ENCODE measurements around the gene SLC39A11.
"Not testable (repeated sequence)": the region's sequence is repeated elsewhere in the genome, so short reads cannot be mapped to it uniquely, and the experiment has no call there.

Gene SLC39A11, protein sequence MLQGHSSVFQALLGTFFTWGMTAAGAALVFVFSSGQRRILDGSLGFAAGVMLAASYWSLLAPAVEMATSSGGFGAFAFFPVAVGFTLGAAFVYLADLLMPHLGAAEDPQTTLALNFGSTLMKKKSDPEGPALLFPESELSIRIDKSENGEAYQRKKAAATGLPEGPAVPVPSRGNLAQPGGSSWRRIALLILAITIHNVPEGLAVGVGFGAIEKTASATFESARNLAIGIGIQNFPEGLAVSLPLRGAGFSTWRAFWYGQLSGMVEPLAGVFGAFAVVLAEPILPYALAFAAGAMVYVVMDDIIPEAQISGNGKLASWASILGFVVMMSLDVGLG

DNA sequence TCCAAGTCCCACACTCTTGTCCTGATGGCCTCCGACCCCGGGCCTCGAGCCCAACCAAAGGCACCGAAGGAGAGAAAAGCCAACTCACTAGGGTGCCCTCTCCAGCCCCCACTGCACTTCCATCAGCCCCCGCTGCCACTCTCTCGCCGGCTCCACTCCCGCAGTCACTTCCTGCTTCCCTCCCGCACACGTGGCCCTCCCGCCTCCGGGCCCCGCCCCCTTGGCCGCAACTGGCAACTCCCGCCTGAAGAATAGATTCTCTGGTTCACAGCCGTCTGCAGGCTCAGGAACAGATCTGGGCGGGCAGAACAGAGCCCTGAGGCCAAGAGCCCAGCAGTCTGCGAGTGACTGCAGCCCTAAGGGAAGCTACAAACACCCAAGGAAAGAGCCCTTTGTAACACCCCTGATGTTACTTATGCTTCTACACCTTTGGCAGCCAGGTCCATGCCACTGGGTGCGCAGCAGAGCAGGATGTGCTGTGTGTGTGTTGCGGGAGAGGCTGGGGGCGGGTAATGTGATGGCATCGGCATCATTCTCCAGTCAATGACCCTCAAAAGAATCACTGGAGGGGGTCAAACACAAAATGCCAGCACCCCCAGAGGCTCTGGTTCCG lies at the start of gene SLC39A11:
TSS of gene SLC39A11 (minus strand) at position 166 of the 613 bp plus-strand sequence. CDS start 3,924 bp downstream, outside the sequence.
- peak; percentile 92 for DNase-seq (ENCODE audit: low spot score)

DNA sequence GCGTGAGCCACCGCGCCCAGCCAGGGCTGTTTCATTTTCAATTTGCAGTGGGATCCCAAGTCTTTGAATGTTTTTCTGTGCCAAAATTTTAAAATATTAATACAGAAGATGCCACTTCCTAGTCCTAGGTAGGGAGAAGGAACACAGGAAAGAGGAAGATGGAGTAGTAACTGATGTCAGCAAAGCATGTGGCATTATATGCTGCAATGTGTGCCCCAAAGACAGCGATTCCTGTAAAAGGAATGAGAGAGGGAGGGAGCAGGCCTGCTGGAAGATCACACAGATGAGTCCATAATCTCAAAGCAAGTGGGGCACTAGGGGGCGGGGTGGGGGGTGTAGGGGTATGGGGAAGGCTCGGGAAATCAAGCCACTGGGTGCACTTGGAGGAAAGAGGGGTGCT lies 48.9 kb upstream of the SLC39A11 start:
- DNase-seq (ENCODE audit: low spot score), result no peak

DNA sequence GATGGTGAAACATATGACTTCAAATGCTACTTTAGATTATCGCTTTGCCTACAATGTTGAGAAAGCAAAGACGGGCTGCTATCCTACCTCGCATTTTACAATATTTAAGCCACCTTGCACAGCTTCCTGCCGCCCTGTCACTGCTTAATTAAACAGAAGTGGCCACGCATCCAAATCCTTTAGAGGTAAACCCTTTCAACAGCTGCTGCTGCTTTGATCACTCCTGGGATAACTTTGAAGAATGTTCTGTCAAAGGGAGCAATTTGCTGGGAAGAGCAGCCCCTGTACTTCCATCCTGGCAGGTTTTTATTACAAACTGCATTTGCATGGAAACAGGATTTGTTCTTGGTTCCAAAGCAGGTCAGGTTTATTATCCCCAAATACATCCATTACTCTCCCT lies 48.1 kb upstream of the SLC39A11 start:
- DNase-seq (ENCODE audit: low spot score), result no peak

DNA sequence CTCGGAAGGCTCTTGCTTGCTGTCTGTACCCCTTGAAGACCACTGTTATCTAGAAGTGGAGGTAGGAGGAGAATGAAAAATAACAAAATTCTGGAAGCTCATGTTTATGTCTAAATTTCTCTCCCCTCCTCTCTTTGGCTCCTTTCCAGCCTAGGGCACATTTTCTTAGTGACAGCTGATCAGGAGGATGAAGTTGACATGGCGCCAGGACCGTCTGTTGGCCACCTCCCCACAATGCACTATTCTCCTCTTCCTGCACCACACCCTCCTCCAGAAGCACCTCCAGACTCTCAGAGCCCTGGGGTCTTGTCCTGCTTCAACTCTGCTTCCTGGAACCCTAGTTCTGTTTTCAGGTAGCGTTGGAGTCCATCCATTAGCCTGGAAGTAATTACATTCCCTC lies 46.8 kb upstream of the SLC39A11 start:
- no peak for DNase-seq (ENCODE audit: low spot score)

DNA sequence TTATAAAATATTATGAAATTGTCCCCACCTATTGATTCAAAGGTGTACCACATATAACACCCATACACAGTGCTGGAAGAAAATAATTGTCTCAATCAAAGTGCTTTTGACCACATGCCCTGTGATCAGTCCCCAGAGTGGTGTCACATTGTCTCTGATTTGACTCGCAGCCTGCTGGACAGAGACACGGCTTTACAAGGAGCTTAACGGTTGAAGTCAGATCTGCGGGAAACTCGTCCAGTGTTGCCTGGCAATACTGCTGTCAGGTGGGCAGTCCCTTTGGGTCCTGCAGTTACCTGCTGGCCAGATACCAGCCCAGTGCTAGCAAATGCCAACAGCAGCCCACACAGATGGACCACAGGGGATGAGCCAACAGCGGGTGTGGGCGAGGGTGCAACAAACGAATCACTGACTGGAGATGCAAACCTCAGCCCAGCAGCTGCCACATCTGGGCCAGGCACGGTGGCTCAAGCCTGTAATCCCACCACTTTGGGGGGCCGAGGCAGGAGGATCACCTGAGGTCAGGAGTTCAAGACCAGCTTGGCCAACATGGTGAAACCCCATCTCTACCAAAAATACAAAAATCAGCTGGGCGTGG lies 46.2 kb upstream of the SLC39A11 start:
- no peak for DNase-seq (ENCODE audit: low spot score)

DNA sequence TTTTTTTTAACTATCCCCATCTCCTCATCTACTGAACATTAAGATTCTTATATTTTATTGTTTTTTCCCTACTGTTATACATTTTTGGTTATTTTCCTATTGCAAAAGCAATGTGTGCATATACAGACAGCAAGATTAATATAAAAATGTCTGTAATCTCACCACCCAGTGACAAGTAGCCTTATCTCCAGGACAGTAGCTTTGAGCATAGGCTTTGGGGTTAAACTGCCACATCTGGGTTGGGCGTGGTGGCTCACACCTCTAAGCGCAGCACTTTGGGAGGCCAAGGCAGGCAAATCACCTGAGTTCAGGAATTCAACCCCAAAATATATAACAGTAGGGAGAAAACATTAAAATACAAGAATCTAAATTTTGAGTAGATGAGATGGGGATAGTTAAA lies 44.9 kb upstream of the SLC39A11 start:
- DNase-seq (ENCODE audit: low spot score), result no peak

DNA sequence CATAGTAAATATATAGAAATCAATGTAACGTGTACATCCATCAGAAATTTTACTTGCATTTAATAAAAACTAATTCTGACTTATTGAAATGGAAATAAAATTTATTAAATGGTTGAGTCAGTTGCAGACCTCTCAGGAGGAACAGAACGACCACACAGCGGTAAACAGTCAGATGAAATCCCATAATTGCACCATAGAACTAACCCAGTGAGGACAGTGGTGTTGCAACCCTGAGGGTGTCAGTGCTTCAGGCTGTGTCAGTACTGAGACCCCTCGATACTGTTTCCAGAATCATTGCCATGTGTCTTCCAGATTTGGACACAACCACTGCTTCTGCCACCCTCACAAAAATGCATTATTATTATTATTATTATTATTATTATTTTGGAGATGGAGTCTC lies 43.3 kb upstream of the SLC39A11 start:
- no peak for DNase-seq (ENCODE audit: low spot score)

DNA sequence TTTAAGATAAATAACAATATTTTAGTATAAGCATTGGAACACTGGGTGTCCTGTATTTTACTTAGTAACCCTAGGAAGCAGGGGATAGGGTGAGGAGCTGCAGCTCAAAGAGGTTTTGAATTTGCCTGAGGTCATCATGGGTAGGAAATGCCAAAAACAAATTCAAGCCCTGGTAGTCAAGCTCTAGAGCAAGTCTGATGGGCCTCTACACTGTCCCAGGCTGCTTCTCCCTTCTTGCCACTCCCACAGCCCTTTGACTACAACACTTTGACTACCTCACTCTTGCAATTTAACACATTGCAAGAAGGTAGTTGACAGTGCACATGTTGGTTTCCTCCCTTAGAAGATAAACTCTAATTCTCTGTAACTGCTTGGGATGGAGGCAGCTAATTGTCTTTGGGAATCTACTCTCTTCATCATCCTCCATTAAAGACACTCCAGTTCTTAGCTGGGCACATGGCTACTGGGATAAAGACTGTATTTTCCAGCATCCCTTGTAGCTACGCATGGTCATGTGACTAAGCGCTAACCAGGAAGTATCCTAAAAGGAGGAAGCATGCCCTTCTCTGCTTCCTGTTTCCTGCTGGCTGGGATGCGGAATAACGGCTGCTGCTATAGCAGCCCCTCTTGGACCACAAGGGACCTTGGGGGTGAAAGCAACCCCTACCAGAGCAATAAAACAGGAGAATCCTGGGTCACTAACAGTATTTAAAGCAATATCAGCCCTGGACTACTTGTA lies 41.6 kb upstream of the SLC39A11 start:
- no peak for DNase-seq (ENCODE audit: low spot score)

DNA sequence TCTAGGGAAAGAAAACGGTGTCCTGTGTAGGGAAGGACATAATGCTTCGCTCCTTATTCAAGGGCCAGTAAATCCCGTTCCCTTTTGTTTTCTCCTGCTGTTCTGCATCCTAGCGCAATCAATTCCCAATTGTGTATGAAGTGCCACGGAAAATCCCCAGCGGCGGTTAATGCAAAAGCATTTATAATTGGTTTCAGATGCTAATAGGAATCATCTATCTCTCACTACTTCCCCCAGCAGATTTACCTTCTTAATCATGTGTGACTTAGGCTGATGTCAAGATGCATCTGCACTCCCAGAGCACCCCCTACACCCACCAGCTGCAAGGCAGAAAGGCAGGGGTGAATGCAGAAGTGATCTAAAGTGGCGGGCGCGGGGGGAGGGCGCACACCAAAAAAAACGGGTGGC lies 39.6 kb upstream of the SLC39A11 start:
- DNase-seq (ENCODE audit: low spot score), result no peak

DNA sequence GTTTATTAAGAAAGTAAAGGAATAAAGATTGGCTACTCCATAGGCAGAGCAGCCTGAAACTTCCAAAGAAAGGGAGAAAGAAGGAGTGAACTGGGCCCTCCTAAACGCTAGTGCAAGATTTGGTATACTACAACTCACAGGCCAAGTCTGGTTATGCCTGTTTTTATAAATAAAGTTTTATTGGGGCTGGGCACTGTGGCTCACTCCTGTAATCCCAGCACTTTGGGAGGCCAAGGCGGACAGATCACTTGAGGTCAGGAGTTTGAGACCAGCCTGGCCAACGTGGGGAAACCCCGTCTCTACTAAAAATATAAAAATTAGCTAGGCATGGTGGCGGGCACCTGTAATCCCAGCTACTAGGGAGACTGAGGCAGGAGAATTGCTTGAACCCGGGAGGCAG lies 39.0 kb upstream of the SLC39A11 start:
- not testable (repeated sequence) for DNase-seq (ENCODE audit: low spot score)

DNA sequence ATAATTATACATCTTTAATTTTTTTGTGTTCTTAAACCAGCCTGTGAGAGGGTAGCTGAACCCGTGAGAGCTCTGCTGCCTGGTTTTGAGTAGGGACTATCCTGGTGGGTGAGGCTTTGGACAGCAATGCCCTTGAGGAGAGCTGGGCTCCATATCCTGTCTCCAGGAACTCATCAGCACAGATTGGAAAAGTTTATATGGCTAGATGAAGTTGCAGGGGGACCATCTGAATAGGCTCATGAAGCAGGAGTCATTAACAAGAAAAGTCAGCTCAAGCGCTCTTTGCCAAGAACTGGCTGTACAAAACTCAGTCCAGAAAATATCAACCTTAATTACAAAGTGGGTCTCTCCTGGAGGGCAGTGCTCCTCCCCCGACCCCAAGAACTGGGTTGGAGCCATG lies 38.5 kb upstream of the SLC39A11 start:
- DNase-seq (ENCODE audit: low spot score), result no peak

DNA sequence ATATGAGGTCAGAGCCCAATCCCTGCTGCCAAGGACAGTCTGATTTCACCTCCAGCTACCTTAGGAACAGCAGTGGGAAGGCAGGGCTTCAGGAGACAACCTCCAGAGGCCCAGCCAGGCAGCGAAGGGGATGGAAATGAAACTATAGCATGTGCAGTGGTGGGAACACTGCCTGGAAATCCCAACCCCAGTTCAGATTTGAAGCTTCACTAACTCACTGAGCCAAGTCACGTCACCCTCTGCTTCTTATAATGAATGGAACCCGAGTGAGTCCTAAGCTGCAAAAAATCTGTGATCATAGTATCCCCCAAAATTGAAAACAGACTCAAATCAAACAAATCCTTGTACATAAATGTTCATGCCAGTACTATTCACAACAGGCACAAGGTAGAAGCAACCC lies 36.0 kb upstream of the SLC39A11 start:
- DNase-seq (ENCODE audit: low spot score), result no peak

DNA sequence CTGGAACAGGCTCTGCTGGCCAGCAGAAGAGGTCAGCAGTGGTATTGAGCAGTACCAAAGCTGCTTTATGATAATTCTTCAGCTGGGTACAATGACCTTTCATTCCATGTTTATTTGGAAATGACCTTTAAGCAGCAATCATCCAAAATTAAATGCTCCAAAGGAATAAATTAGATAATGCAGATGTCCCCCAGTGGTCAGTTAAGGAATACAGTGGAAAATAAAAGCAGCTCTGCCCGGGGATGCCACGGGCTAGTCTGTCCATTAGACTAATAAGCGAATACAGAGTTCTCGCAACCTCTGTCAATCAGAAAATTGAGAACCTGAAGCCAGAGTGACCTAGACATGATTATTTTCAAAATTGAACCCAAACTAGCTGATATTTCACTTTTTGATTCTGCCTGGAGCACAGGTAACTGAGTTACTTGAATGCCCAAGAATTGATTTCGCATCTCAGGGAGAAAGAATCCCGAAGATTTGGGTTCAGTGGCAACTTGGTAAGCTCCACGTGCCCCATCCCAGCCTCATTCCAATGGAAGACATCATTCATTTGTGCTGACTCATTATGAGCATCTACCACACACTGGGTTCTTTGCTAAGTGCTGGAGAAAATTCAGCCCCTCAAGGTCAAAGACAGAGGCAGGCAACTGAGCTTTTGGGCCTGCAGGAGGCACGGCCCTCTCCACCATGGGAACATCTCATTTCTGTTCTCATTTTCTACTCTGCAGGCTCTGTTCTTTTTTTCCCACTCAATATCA lies 34.4 kb upstream of the SLC39A11 start:
- no peak for DNase-seq (ENCODE audit: low spot score)

DNA sequence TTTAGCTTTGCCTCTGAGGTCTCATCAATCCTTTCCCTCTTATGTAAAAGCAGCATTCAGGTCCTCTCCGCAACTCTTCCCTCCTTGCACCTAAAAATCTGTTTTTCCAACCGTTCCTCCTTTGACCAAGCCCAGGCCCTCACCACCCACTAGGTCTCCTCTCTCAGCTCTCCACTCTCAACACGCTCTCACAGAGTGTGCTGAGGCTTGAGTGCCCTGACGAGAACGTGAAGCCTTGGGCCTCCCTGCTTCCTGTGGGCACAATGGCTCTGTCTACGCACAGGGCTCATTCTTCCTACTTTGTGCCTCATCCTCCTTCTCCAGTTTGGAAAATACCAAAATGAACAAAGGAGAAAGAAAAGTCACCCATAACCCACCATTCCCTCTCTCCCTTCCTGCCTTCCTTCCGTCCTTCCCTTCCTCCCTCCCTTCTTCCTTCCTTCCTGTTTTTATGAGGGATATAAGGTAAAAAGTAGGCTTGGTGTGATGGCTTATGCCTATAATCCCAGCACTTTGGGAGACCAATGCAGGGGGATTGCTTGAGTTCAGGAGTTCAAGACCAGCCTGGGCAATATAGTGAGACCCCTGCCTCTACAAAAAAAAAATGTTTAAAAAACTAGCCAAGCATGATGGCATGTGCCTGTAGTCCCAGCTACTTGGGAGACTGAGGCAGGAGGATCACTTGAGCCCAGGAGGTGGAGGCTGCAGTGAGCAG lies 31.3 kb upstream of the SLC39A11 start:
- no peak for DNase-seq (ENCODE audit: low spot score)

DNA sequence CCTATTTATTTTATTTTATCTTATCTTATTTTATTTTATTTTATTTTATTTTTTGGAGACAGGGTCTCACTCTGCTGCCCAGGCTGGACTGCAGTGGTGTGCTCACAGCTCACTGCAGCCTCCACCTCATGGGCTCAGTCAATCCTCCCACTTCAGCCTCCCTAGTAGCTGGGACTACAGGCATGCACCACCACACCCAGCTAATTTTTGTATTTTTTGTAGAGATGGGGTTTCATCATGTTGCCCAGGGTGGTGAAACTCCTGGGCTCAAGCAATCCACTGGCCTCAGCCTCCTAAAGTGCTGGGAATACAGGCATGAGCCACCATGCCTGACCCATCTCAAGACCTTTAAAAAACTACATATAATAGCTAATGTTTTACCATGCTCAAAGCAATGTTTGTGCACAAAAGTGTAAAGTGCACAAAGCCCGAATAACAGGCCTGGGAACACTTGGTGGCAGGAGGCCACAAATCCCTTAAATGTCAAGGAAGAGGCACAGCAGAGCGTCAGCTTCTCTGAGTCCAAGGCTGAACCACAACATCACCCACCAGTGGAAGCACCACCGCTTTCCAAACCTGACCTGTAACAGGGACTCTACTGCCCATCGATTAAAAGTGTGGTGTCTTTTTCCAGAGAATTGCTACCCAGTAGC lies 30.6 kb upstream of the SLC39A11 start:
- no peak for DNase-seq (ENCODE audit: low spot score)

DNA sequence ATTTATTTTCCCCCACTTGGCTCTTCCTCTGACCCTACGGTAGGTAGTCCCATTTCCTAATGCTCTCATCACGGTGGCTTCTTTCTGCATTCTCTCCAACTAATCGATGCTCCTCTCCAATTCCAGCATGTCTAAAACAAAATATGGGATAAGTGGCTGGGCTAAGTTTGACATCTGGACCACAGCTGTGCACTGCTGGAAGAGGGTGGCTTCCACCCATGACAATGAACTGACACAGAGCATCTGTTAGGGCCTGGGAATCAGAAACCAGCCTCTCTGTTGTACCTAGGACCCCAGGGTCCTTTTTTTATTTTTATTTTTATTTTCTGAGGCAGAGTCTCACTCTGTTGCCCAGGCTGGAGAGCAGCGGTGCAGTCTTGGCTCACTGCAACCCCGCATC lies 29.0 kb upstream of the SLC39A11 start:
- no peak for DNase-seq (ENCODE audit: low spot score)

DNA sequence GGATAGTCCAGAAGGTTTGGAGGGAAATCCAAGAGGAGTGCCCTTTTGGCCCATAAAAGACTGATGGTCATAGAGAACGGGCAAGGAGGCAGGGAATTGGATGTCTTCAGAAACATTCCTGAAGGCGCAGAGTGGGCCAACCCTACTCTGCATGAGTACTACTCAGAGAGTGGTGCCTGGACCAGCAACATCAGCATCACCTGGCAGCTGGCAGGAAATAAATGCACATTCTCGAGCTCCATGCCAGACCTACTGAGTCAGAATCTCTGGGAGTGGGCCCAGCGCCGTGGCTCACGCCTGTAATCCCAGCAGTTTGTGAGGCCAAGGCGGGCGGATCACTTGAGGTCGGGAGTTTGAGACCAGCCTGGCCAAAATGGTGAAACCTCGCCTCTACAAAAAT lies 27.1 kb upstream of the SLC39A11 start:
- no peak for DNase-seq (ENCODE audit: low spot score)

DNA sequence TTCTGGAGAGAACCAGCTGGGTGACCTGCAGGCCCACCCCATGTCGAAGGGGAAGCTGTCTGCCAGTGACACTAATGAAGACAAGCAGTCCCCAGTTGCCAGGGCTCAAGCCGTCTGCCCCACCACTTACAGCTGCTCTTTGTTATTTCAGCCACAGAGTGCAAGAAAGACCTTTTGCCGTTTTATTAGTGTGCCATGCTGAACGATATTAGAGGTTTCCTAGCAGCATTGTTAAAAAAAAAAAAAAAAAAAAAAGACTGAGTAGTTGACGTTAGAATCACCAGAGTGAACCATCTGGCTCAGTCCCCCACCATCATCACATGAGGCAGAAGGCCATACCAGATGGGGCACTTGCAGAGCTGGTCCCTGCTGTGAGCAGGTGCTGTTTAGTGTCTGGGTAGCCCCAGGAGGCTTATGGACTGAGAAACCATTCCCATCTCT lies 26.5 kb upstream of the SLC39A11 start:
- no peak for DNase-seq (ENCODE audit: low spot score)

DNA sequence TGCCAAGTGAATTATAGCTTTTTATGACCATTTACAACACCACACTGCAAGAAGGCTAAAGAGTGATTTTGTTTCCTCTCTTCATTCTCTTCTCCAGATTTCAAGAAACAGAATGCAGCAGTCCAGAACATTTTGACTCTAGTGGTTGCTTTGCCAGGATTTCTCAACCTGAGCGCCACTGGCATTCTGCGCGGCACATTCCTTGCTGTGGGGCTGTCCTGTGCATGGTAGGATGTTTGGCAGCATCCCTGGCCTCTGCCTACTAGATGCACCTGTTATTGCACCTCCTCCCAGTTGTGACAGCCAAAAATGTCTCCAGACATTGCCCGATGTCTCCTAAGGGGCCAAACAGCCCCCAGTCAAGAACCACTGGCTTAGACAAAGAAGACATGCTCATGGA lies 25.7 kb upstream of the SLC39A11 start:
- DNase-seq (ENCODE audit: low spot score), result no peak

DNA sequence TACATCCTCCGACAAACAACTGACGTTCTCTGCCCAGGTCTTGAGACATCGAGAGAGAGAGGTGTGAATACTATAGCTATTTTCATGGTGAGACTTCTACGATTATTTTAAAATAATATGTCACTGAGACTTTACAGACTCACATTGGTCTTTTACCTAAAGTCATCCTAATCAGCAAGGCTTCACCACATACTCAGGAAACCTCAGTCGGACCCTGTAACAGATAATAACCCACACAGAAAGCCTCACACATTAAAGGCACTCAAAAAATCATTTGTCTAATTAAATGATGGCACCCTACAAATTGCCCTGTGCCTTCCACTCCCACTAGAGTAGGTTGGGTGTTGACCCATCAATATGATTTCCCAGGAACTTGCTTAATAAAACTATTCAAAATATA lies 19.8 kb upstream of the SLC39A11 start:
- DNase-seq (ENCODE audit: low spot score), result no peak

DNA sequence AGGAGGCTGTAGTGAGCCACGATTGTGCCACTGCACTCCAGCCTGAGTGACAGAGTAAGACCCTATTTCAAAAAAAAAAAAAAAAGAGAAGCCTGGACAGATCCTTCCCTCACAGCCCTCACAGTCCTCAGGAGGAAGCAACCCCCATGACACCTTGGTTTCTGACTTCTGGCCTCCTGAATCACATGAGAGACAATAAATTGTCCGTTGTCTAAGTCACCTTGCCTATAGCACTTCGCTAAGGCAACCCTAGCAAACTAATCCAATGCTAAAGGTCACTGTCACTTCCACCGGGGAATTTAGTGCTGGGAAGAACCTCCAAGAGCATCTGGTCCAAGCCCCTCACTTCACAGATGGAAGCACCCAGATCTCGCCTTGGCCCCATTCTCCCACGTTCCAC lies 18.9 kb upstream of the SLC39A11 start:
- DNase-seq (ENCODE audit: low spot score), result no peak
